Left lung (tissue), 10 donors: ENCODE results near the gene CTNND2. TPM values are rescaled to one million over a fixed set of nuclear protein-coding genes. Genes with fewer than 3 reads are reported as not detected.

Source experiments
- ATAC-seq: fragments of 200-7000 bp; cut with Tn5 transposase; one replicate; pipeline ENCODE4 v1.9.1; 2020; ENCODE audit warnings: moderate library complexity
- DNase-seq, 4 donors: peaks; one replicate each; pipeline ENCODE4 v3.0.0-alpha.2; 2013 to 2020
- H3K27ac ChIP-seq, 2 donors: fragments of 200-600 bp; sonication (generic) in 1 of 2; one replicate each; pipeline versions ENCODE4 v1.5.0 to v1.8.0; 2020 to 2021
- H3K27me3 ChIP-seq, 2 donors: fragments of 200-600 bp; sonication (generic) in 1 of 2; one replicate each; pipeline versions ENCODE4 v1.5.0 to v1.8.0; 2020 to 2021
- H3K36me3 ChIP-seq, 2 donors: fragments of 200-600 bp; sonication (generic) in 1 of 2; one replicate each; pipeline versions ENCODE4 v1.5.0 to v1.8.0; 2020 to 2021
- H3K4me1 ChIP-seq, 2 donors: fragments of 200-600 bp; one replicate each; pipeline ENCODE4 v1.8.0; 2021
- H3K4me3 ChIP-seq, 2 donors: fragments of 200-600 bp; sonication (generic) in 1 of 2; one replicate each; pipeline versions ENCODE4 v1.5.0 to v1.8.0; 2020 to 2021; ENCODE audit warnings: mild to moderate bottlenecking in 1 of 2
- H3K9me3 ChIP-seq, 2 donors: fragments of 200-600 bp; sonication (generic) in 1 of 2; one replicate each; pipeline versions ENCODE4 v1.5.0 to v1.8.0; 2020 to 2021
- intact Hi-C, 2 donors: fragments of 100-400 bp; cut with DNase I; formaldehyde crosslinking; loops; one replicate each; pipeline versions ENCODE4 v1.11.2 to v1.14.2; 2022
- polyA plus RNA-seq, 6 donors: library from polyadenylated mRNA; unstranded; fragments of 120-200 nt; gene quantifications; one replicate each; pipeline ENCODE4 v1.2.1, GENCODE V29; 2013; ENCODE audit not compliant: insufficient read length in 6 of 6
- total RNA-seq, 2 donors: library from RNA; stranded (reverse); fragmentation: NEBNext Ultra II Directional; extraction: Animal tissue kit (Norgen Biotek cat#: 25700); gene quantifications; one replicate each; pipeline ENCODE4 v1.2.1, GENCODE V29; 2021
- TF ChIP-seq, protein P1 (sequence below), 2 donors: fragments of 200-600 bp; sonication (generic) in 1 of 2; IDR thresholded peaks; one replicate each; pipeline versions ENCODE4 v1.5.0 to v1.8.0; 2021; ENCODE audit warnings: antibody characterized with exemption in 2 of 2
- donor health status: DM: no; HTN: yes; CAD: no.
- donor health status: DM: no; HTN: no; CAD: no.

The CTNND2 gene
- total and polyA plus RNA-seq, 8 donors = 1.2 to 4.2 (median 2.2) TPM; not detected in 1

DNA sequence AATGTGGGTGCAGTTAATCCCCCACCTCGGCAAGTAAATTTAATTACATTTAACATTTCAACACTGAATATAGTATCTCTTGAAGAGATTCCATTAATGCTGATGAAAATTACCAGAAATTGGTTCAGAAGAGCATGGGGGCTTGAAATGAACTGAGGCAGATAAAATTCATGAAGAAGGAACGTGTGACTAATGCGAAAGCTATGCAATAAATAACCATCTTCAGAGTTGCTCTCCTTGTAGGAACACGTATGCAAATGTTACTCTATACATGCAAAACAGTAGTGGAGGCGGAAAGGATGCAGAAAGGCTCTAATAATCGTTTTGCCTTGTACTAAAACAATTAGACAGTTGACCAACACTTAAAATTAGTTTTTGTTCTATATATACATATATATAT lies 320.2 kb downstream of the CTNND2 start:
- no peaks in the 10 kb centered on the region for H3K4me1 ChIP-seq
- no peak overlapping the region for H3K4me3 ChIP-seq
- DNase-seq = no peak
- ATAC-seq = no peak
- H3K27me3 ChIP-seq = no peaks in the 10 kb centered on the region
- no peaks in the 10 kb centered on the region for H3K9me3 ChIP-seq
- H3K36me3 ChIP-seq = no peaks in the 10 kb centered on the region
- no peak overlapping the region for H3K27ac ChIP-seq
- intact Hi-C loops = no loop called here
- TF ChIP-seq, protein P1, sequence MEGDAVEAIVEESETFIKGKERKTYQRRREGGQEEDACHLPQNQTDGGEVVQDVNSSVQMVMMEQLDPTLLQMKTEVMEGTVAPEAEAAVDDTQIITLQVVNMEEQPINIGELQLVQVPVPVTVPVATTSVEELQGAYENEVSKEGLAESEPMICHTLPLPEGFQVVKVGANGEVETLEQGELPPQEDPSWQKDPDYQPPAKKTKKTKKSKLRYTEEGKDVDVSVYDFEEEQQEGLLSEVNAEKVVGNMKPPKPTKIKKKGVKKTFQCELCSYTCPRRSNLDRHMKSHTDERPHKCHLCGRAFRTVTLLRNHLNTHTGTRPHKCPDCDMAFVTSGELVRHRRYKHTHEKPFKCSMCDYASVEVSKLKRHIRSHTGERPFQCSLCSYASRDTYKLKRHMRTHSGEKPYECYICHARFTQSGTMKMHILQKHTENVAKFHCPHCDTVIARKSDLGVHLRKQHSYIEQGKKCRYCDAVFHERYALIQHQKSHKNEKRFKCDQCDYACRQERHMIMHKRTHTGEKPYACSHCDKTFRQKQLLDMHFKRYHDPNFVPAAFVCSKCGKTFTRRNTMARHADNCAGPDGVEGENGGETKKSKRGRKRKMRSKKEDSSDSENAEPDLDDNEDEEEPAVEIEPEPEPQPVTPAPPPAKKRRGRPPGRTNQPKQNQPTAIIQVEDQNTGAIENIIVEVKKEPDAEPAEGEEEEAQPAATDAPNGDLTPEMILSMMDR (IDR thresholded peaks at IDR 0.05) = no peak

DNA sequence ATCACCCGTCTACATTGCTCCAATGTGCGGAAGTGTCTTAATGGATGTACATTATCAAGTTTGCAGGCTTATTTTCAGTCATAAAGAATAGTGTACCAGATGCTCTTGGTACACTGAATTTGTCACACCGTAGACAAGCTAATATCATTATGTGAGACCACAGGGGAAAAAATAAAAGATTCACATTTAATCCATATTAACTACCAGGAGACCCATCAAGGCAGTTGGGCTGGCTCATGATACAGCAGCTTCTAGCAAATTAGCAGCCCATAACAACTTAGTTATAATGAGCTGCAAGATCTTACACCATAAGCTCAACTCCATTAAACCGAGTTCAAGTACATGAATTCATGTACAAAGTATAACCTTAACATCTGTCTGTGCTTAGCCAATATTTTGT lies 324.9 kb downstream of the CTNND2 start:
- no peak for ATAC-seq
- intact Hi-C loops = no loop called here

DNA sequence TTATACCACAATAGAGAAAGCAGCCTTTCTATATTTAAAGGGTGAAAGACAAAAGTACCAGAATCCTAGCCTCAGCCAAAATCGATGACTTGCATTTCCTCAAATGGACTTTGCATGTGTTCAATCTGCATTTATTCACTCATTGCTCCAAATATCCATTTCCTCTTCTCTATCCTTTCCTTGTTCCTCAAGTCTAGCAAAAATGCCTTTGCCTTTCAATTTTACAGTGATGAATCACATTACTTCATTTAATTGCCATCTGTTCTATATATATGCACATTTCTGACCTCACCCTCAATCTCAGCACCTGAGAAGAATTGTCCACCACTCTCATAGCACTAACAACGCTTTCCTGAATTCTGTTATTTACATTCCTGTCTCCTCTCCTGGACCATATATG lies 329.5 kb downstream of the CTNND2 start:
- Histone ChIP-seq H3K27me3 (no peaks in the 10 kb centered on the region), H3K4me3 (no peak overlapping the region), H3K9me3 (no peaks in the 10 kb centered on the region), H3K27ac (no peak overlapping the region), H3K4me1 (no peaks in the 10 kb centered on the region), H3K36me3 (no peaks in the 10 kb centered on the region)
- intact Hi-C loops = no loop called here
- DNase-seq (no peak), ATAC-seq (no peak)
- TF ChIP-seq, protein P1 (IDR thresholded peaks at IDR 0.05) = no peak

More for the DNA sequence above, 324.9 kb downstream of the CTNND2 start:
- no peak for DNase-seq
- no peaks in the 10 kb centered on the region for H3K4me1 ChIP-seq
- no peaks in the 10 kb centered on the region for H3K27me3 ChIP-seq
- no peak overlapping the region for H3K27ac ChIP-seq
- H3K9me3 ChIP-seq = no peaks in the 10 kb centered on the region
- no peak overlapping the region for H3K4me3 ChIP-seq
- TF ChIP-seq, protein P1 (IDR thresholded peaks at IDR 0.05) = no peak
- no peaks in the 10 kb centered on the region for H3K36me3 ChIP-seq

DNA sequence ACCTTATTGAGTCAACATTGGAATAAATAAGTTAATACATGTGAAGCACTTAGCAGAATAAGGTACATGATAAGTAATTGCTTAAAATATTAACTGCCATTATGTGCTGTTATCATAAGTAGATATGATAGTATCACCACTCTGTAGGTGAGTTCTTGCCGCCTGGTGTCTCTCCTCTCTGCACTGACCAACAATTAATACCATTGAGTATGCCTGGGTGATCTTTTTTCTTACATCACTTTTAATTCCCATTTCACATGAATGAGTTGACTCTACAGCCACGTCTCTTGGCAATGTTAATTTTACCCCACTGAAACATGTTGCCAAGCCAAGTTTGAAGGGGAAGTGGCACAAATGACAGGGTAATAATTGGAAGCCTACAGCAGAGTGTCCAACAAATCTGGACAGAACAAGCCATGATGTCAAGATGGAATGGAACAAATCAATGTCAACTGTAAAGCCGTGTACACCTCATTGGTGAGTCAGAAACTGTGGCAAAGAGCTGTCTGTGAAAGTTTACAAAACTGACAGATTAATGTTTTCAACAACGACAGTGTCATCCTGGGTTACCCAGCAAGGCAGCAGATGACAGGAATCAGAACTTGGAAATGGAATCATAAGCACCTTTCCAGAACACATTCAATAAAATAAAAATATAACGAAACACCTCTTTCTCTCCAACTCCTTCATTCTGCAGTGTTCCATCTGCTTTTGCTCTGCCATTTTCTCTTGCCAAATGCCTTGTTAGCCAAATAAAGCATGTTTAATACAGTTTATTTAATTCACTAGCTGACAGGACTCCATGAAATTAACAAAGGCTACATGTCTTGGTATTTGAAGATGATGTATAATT lies 330.9 kb downstream of the CTNND2 start:
- no peak for ATAC-seq
- intact Hi-C loops = no loop called here
- no peaks in the 10 kb centered on the region for H3K9me3 ChIP-seq
- no peaks in the 10 kb centered on the region for H3K4me1 ChIP-seq
- DNase-seq = no peak
- no peak overlapping the region for H3K27ac ChIP-seq
- no peaks in the 10 kb centered on the region for H3K36me3 ChIP-seq
- H3K27me3 ChIP-seq = no peaks in the 10 kb centered on the region
- H3K4me3 ChIP-seq = no peak overlapping the region
- TF ChIP-seq, protein P1 (IDR thresholded peaks at IDR 0.05) = no peak

DNA sequence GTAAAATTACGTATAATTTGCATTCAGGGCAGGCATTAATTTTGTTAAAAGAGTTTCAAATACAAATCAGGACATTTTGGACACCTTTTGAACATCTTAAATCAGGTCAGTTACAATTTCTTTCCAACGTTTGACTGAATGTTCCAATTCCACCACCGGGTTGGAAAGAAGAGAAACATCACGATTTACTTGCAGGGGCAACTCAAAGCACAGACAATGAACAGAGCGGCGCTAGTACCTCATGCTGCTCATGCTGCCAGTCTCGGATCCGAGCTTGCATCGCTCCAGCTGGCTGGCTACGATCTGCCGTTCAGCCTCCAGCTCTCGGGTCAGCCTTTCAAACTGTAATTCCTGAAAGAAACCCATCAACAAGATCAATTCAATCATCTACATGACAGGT lies 339.5 kb downstream of the CTNND2 start:
- no peak for DNase-seq
- intact Hi-C loops = no loop called here

More for the DNA sequence above, 339.5 kb downstream of the CTNND2 start:
- H3K27ac ChIP-seq = no peak overlapping the region
- no peaks in the 10 kb centered on the region for H3K36me3 ChIP-seq
- no peaks in the 10 kb centered on the region for H3K4me1 ChIP-seq
- TF ChIP-seq, protein P1 (IDR thresholded peaks at IDR 0.05) = no peak
- H3K27me3 ChIP-seq = no peaks in the 10 kb centered on the region
- no peaks in the 10 kb centered on the region for H3K9me3 ChIP-seq
- no peak for ATAC-seq
- H3K4me3 ChIP-seq = no peak overlapping the region
